ENCODE data around the gene TICAM2.

TICAM2 gene

DNA sequence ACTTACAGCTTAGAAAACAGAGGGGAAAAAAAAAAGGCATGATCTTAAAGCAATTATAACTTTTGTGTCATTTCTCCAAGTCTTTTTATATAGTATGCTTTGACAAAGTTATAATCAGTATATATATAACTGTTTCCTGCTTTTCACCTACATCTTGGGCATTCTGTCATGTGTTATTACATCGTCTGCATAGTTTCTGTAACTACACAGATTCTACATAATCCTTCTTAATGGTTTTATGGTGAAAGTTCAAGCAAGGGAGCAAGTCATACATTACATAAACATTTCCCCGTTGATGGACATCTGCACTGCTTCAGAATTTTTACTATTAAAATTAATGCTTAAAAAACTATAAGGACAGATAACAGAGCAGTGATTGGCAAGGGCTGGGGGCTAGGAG is 69.8 kb downstream of the TICAM2 start:
- peak; percentile 68 for DNase-seq (ENCODE audit: low read depth)

GRCh38 chr5:115531787-115532367 is 70.4 kb downstream of the TICAM2 start:
- no peak for DNase-seq (ENCODE audit: low read depth)

GRCh38 chr5:115531380-115531779 is 70.9 kb downstream of the TICAM2 start:
- no peak for DNase-seq (ENCODE audit: low read depth)

GRCh38 chr5:115530426-115530825 is 71.9 kb downstream of the TICAM2 start:
- DNase-seq (ENCODE audit: low read depth): no peak

Measured in iris pigment epithelial cell (primary cell).